Epithelial cell of esophagus (primary cell): ENCODE results near the gene HCST.
A peak's percentile ranks its signal among the peaks of the same experiment; 100 is the strongest.

Experiments
- DNase-seq: peaks from one replicate; pipeline ENCODE4 v3.0.0; 2010; ENCODE audit warnings: low read depth
- H3K4me3 ChIP-seq: 2 replicates; pipeline ENCODE4 v1.5.1; 2011; ENCODE audit warnings: mild to moderate bottlenecking, low read length, control low read depth
- TF ChIP-seq, protein P1 (sequence below): IDR thresholded peaks from 2 replicates; pipeline ENCODE4 v1.5.1; 2011; ENCODE audit warnings: low read depth, mild to moderate bottlenecking, low read length, control low read depth, inconsistent platforms; ENCODE audit not compliant: insufficient read depth; ENCODE audit errors: missing control alignments

The HCST gene

DNA sequence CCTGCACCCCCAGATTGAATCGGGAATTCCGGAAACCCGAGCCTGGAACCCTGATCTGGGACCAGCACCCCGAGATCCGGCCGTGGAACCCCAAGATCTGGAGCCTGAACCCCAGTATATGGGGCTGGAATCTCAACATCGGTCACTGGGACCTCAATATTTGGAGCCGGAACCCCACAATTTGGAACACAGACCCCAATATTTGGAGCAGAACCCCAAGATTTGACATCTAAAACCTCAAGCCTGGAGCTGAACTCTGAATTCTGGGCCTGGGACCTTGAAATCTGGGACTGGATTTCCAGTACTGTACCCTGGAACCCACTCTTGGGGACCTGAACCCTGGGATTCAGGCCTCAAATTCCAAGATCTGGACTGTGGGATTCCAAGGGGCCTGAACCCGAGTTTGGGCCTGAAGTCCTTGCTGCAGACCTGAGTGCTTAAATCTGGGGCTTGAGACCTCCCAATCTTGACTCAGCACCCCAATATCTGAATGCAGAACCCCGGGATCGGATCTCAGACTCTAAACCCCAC, 34.5 kb downstream of the HCST start:
- peak overlapping the region; percentile 75 for H3K4me3 ChIP-seq
- TF ChIP-seq, protein P1, sequence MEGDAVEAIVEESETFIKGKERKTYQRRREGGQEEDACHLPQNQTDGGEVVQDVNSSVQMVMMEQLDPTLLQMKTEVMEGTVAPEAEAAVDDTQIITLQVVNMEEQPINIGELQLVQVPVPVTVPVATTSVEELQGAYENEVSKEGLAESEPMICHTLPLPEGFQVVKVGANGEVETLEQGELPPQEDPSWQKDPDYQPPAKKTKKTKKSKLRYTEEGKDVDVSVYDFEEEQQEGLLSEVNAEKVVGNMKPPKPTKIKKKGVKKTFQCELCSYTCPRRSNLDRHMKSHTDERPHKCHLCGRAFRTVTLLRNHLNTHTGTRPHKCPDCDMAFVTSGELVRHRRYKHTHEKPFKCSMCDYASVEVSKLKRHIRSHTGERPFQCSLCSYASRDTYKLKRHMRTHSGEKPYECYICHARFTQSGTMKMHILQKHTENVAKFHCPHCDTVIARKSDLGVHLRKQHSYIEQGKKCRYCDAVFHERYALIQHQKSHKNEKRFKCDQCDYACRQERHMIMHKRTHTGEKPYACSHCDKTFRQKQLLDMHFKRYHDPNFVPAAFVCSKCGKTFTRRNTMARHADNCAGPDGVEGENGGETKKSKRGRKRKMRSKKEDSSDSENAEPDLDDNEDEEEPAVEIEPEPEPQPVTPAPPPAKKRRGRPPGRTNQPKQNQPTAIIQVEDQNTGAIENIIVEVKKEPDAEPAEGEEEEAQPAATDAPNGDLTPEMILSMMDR = no peak
- no peak for DNase-seq

DNA sequence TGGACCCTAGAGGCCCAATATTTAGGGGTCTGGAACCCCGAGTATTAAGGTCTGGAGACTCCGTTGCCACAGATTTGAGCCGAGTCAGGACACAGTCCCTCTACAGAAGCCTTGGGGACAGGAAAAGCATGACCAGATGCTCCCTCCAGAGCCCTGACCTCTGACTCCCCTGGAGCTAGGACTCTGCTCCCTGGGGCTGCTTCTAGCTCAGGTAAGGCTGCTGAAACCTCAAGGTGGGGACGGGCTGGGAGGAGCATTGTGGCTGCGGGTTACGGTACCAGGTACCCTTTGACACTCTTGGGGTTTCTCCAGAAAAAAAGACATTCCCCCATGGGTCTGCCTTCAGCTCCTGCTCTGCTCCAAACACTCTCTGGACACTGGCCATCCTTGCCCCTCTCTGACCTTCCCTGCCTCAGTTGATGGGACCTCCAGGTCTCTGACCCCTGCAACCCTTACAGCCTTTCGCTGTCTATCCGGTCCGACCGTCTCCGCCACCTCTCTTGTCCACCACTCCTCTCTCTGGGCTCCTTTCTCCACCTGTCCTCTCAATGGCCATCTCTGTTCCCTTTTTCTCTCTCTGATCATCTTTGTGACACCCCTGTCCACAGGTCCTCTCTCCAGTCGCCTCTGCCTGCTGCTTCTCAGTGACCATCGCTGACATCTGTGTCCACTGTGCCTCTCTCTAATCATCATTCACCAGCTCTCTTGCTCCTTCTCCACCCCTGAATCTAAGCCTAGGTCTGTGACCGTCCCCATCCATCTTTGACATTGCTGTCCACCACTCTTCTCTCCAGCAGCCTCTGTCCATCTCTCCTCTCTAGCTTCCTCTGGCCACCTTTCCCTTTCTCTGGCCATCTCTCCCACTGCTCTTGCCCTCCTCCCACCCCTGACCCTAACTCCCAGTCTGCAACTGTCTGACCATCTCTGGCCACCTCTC, 35.3 kb downstream of the HCST start:
- H3K4me3 ChIP-seq = peak overlapping the region; percentile 75
- TF ChIP-seq, protein P1 = no peak
- no peak for DNase-seq

DNA sequence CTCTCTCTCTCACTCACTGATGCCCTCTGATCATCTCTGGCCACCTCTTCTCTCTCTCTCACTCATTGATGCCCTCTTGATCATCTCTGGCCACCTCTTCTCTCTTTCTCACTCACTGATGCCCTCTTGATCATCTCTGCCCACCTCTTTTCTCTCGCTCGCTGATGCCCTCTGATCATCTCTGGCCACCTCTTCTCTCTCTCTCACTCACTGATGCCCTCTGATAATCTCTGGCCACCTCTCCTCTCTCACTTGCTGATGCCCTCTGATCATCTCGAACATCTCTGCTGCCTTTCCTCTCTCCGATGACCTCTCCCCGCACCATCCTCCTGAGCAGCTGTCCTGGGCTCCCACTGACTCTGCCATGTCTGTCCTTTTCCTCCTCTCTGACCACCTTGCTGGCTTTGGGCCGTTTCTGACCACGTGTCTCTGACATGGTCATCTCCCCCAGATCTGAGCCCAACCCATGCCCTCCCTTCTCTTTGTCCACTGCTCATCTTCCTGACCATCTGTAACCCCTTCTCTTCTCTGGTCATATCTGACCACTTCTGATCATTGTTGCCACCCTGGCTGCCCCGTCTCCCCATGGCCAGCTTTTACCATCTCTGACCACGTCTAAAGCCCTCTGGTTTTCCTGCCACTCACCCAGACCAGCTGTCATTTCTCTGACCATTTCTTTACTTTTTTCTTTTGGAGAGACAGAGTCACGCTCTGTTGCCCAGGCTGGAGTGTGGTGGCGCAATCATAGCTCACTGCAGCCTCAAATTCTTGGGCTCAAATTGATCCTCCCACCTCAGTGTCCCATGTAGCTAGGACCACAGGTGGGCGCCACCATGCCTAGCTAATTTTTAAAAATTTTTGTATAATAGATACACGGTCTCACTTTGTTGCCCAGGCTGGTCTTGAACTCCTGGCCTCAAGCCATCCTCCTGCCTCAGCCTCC, 36.2 kb downstream of the HCST start:
- H3K4me3 ChIP-seq = peak overlapping the region; percentile 18
- TF ChIP-seq, protein P1 = no peak
- DNase-seq = no peak

DNA sequence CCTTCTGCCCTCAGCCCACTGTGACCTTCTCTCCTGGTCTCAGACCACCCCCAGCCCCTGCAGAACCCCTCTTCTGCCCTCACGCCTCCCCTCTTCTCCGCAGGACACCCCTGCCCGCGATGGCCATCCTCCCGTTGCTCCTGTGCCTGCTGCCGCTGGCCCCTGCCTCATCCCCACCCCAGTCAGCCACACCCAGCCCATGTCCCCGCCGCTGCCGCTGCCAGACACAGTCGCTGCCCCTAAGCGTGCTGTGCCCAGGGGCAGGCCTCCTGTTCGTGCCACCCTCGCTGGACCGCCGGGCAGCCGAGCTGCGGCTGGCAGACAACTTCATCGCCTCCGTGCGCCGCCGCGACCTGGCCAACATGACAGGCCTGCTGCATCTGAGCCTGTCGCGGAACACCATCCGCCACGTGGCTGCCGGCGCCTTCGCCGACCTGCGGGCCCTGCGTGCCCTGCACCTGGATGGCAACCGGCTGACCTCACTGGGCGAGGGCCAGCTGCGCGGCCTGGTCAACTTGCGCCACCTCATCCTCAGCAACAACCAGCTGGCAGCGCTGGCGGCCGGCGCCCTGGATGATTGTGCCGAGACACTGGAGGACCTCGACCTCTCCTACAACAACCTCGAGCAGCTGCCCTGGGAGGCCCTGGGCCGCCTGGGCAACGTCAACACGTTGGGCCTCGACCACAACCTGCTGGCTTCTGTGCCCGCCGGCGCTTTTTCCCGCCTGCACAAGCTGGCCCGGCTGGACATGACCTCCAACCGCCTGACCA, 37.2 kb downstream of the HCST start:
- DNase-seq = no peak
- no peak overlapping the region for H3K4me3 ChIP-seq
- TF ChIP-seq, protein P1 = no peak

DNA sequence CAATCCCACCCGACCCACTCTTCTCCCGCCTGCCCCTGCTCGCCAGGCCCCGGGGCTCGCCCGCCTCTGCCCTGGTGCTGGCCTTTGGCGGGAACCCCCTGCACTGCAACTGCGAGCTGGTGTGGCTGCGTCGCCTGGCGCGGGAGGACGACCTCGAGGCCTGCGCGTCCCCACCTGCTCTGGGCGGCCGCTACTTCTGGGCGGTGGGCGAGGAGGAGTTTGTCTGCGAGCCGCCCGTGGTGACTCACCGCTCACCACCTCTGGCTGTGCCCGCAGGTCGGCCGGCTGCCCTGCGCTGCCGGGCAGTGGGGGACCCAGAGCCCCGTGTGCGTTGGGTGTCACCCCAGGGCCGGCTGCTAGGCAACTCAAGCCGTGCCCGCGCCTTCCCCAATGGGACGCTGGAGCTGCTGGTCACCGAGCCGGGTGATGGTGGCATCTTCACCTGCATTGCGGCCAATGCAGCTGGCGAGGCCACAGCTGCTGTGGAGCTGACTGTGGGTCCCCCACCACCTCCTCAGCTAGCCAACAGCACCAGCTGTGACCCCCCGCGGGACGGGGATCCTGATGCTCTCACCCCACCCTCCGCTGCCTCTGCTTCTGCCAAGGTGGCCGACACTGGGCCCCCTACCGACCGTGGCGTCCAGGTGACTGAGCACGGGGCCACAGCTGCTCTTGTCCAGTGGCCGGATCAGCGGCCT, 37.9 kb downstream of the HCST start:
- no peak for DNase-seq
- TF ChIP-seq, protein P1 = no peak
- H3K4me3 ChIP-seq = no peak overlapping the region

DNA sequence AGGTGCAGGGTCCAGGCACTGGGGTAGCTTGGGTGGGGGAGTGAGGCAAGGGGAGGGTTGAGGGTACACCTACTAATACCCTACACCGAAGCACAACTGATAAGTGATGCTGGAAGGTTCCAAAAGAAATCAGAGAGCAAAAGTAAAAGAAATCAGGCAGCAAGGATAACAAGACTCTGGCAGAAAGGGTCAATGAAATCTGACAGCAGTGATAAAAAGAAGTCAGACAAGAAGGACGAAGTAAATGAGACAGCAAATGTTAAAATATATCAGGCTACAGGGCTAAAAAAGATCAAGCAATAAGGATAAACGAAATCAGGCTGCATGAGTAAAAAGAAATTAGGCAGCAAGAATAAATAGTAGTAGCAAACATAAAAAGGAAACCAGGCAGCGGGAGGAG, 38.5 kb downstream of the HCST start:
- TF ChIP-seq, protein P1 = no peak
- H3K4me3 ChIP-seq = no peak overlapping the region
- no peak for DNase-seq
